ENCODE data around the gene ZNF214. TPM values are rescaled to one million over a fixed set of nuclear protein-coding genes. Genes with fewer than 3 reads are reported as not detected.

ZNF214 gene
- polyA plus RNA-seq: 7.7 TPM
- long read RNA-seq, donor 1: 0 reads
- long read RNA-seq, donor 2, partial matches to known transcripts: 0 of 3 reads
- long read RNA-seq, donor 2, other reads (novel, unspliced or antisense): 0 of 3 reads
- long read RNA-seq, donor 3: 0 reads
- long read RNA-seq, donor 4: 0 reads
- long read RNA-seq, donor 5: 0 reads
- long read RNA-seq, donor 6, partial matches to known transcripts: 0 of 1 reads
- long read RNA-seq, donor 6, other reads (novel, unspliced or antisense): 0 of 1 reads
- long read RNA-seq, donor 7, partial matches to known transcripts: 0 of 1 reads
- long read RNA-seq, donor 7, other reads (novel, unspliced or antisense): 0 of 1 reads
- long read RNA-seq, donor 8: 0 reads
- long read RNA-seq, donor 9: 0 reads
- long read RNA-seq, donor 10, partial matches to known transcripts: 0 of 3 reads
- long read RNA-seq, donor 10, other reads (novel, unspliced or antisense): 0 of 3 reads
- long read RNA-seq, donor 11: 0 reads

DNA sequence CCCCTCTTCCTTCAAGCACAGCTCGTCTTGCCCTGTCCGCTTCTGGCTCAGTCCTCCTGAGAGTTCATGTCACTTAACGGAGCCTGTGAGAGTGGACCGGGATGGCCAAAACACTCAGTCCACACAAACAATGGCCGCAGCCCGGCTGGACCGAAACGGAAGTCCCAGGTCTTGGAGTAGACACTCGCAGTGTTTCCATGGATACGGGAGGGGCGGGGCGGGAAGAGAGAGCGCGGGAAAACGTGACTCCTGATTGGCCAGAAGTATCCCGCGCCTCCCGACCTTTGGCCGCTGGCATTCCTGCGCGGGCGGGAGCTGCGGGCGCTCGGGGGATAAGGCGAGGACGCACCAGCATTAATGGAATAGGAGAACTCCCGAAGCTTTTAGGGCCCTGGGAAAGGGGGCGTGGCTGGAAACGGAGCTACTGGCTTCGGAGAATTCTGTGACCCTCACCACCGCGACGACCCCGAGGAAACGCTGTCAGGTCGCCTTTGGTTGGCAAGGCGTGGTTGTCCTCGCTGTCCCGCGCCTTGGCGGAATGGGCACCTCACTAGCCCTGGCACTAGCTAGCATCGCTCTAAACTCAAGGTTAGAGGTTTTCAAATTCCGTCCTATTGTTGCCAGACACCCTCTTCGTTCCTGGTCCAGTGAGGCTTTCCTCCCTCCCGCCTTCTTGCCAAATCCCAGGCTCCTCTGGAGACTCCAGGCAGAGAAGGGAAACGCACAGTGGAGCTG lies at the start of gene ZNF214, which contains the start of gene NLRP14:
TSS of gene ZNF214 (minus strand) at position 164 of the 735 bp plus-strand sequence. CDS start 17,511 bp downstream, outside the sequence.
TSS of gene NLRP14 (plus strand) at position 297 of the 735 bp plus-strand sequence. CDS start 18,108 bp downstream, outside the sequence.
- Histone ChIP-seq H3K27me3 (ENCODE audit: control insufficient read depth, insufficient read depth, low read length) (no peaks in the 10 kb centered on the region), H3K4me3 (ENCODE audit: low read length) (peak within 1 kb of the TSS; percentile 81), H3K9me3 (ENCODE audit: control insufficient read depth, low read depth, low read length) (no peaks in the 10 kb centered on the region), H3K36me3 (ENCODE audit: control insufficient read depth, insufficient read depth, low read length) (no peaks in the 10 kb centered on the region), H3K27ac (ENCODE audit: low read length) (peak within 1 kb of the TSS; percentile 87), H3K4me1 (ENCODE audit: control insufficient read depth, insufficient read depth, low read length) (peaks cover 16% of the 10 kb centered on the region)
- no CpG with 5 or more reads among the region's 47 CpGs for WGBS (ENCODE audit: insufficient coverage, low lambda C conversion rate)
- DNase-seq: peak; percentile 95 to 98

DNA sequence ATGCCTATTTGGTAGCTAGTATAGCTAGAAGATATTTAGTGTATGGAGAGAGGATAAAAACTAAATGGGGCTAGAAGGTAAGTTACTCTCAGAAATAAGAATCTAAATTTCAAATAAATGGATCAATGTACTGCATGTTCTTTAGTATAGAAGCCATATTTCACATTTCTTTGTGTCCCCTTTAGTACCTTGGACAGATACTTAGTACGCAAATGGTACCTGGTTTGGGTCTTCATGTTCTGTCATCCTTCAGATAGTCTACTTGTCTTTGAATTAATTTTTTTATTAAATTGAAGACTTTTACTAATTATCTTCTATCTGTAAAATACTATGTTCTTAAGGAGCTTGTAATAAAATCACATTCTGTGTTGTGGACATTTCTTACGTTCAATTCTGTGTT lies 42.4 kb upstream of the ZNF214 start:
- DNase-seq: no peak
- no peaks in the 10 kb centered on the region for H3K4me1 ChIP-seq (ENCODE audit: control insufficient read depth, insufficient read depth, low read length)
- WGBS (ENCODE audit: insufficient coverage, low lambda C conversion rate): 100% methylated on average over 1 of the region's 2 CpGs
- H3K9me3 ChIP-seq (ENCODE audit: control insufficient read depth, low read depth, low read length): no peaks in the 10 kb centered on the region
- H3K27ac ChIP-seq (ENCODE audit: low read length): no peak overlapping the region
- H3K36me3 ChIP-seq (ENCODE audit: control insufficient read depth, insufficient read depth, low read length): no peaks in the 10 kb centered on the region
- no peaks in the 10 kb centered on the region for H3K27me3 ChIP-seq (ENCODE audit: control insufficient read depth, insufficient read depth, low read length)
- no peak overlapping the region for H3K4me3 ChIP-seq (ENCODE audit: low read length)

DNA sequence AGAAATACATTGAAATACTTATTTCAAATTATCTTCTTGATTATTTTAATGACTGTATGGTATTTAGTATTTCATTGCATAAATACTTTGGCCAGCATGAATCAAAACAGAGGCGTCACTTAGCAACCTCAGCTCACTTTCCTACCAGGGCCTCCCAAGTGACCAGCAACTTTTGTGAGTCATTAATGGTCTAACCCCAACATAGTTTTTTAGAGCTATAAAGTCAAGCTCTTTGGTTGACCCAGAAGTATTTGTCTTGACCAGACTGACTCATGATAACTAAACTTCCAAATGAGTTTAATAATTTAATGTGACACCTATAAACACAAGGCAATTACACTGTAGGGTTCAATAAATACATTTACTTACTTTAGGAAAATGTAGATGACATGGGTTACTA lies 40.7 kb upstream of the ZNF214 start:
- no peaks in the 10 kb centered on the region for H3K4me1 ChIP-seq (ENCODE audit: control insufficient read depth, insufficient read depth, low read length)
- H3K9me3 ChIP-seq (ENCODE audit: control insufficient read depth, low read depth, low read length): no peaks in the 10 kb centered on the region
- no peaks in the 10 kb centered on the region for H3K36me3 ChIP-seq (ENCODE audit: control insufficient read depth, insufficient read depth, low read length)
- peak in 1 of 2 donors; percentile 9 for DNase-seq
- H3K27me3 ChIP-seq (ENCODE audit: control insufficient read depth, insufficient read depth, low read length): no peaks in the 10 kb centered on the region
- no peak overlapping the region for H3K27ac ChIP-seq (ENCODE audit: low read length)
- H3K4me3 ChIP-seq (ENCODE audit: low read length): no peak overlapping the region
- no CpG with 5 or more reads among the region's 1 CpG for WGBS (ENCODE audit: insufficient coverage, low lambda C conversion rate)

DNA sequence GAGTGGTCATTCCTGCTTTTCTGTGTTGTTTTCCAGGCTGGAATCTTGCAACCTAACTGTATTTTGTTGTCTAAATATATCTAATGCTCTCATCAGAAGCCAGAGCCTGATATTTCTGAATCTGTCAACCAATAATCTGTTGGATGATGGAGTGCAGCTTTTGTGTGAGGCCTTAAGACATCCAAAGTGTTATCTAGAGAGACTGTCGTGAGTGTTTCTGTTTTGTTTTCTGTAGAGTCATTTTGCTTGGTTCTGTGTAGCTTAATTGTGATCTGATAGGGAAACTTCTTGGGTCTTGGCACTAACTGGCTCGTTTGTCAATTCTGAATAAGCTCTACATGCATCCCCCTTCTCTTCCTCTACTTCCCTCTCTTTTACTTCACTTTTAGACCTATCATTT lies 37.5 kb upstream of the ZNF214 start:
- Histone ChIP-seq H3K4me1 (ENCODE audit: control insufficient read depth, insufficient read depth, low read length) (no peaks in the 10 kb centered on the region), H3K27ac (ENCODE audit: low read length) (no peak overlapping the region), H3K36me3 (ENCODE audit: control insufficient read depth, insufficient read depth, low read length) (no peaks in the 10 kb centered on the region), H3K27me3 (ENCODE audit: control insufficient read depth, insufficient read depth, low read length) (no peaks in the 10 kb centered on the region), H3K4me3 (ENCODE audit: low read length) (no peak overlapping the region), H3K9me3 (ENCODE audit: control insufficient read depth, low read depth, low read length) (no peaks in the 10 kb centered on the region)
- 40% methylated on average over 1 of the region's 2 CpGs for WGBS (ENCODE audit: insufficient coverage, low lambda C conversion rate)
- DNase-seq: no peak

DNA sequence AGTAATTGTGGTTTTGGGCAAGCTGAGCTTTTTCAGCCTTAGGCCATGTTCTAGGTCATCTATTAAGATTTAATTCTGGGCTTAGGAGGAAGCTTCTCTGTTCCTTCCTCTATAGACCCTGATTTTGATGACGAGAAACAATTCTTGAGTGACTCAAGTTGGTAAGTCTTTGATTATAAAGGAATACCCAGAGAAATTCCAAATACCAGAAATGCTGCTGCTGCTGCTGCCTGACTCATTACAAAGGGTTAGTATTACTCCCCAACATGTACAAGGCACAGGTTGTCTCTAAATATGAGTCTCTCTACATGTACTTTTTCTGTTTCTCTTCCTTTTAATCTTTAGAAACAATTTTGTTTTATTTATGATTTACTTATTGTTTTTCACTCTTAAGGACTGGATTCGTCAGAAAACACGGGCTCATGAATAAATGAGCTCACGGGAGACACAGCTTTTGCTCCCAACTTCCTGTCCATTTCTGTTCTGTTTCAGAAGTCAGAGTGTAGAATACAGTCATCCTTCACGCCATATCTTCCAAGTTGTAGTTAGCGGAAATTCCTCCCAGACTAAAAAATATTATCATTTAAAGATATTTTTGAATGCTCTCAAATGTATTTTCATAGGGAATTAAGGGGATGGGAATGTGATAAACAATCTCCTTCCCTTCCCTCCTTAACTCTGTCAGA lies 36.8 kb upstream of the ZNF214 start:
- WGBS (ENCODE audit: insufficient coverage, low lambda C conversion rate): 83% methylated on average over 3 of the region's 6 CpGs

DNA sequence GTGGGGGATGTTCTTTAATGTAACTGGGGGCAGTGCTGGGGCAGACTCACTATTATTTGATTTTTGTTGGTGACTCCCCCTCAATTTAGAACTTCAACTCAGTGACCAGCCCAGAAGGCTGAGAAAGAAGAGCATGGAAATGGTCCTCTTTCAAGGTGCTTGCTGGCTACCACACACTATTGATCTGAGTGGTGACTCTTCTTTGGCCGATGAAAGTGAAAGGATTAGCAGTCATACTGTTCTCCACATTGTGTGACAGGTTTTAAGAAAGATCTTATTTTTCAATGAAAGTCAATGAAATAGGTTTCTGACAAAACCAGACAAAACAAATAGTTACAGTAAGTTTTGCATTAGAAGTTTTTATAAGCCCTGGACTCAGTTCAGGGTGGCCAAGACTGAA lies 30.0 kb upstream of the ZNF214 start:
- DNase-seq: no peak
- no peaks in the 10 kb centered on the region for H3K36me3 ChIP-seq (ENCODE audit: control insufficient read depth, insufficient read depth, low read length)

More for the DNA sequence above, 36.8 kb upstream of the ZNF214 start:
- Histone ChIP-seq H3K27ac (ENCODE audit: low read length) (no peak overlapping the region), H3K4me1 (ENCODE audit: control insufficient read depth, insufficient read depth, low read length) (no peaks in the 10 kb centered on the region), H3K36me3 (ENCODE audit: control insufficient read depth, insufficient read depth, low read length) (no peaks in the 10 kb centered on the region), H3K4me3 (ENCODE audit: low read length) (no peak overlapping the region), H3K27me3 (ENCODE audit: control insufficient read depth, insufficient read depth, low read length) (no peaks in the 10 kb centered on the region), H3K9me3 (ENCODE audit: control insufficient read depth, low read depth, low read length) (no peaks in the 10 kb centered on the region)
- no peak for DNase-seq

DNA sequence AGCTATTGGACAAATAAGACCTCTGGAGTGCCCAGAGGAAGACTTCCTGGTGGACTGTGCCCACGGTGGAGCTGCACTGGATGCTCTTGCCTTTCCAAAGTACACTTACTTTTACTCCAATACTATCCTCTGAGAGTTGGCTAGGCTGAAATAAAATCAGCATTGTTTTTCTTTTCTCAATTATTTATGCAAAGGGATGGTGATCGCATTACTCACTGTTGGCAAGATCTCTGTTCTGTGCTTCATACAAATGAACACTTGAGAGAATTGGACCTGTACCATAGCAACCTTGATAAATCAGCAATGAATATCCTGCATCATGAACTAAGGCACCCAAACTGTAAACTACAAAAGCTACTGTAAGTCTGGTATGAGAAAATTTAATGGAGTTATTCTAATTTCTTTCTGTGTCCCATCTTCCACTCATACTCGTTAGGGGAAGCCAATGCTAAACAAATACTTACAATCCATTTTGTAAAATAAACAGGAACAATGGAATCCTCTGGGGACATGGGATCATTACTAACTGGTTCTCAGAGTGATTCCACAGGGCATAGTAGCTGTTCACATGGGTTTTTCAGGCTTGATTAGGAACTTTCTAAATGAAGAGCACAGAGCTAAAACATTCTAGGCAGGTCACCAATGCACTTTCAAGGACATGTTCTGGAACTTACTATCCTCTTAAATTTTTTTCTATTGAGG lies 26.5 kb upstream of the ZNF214 start:
- H3K4me3 ChIP-seq (ENCODE audit: low read length): no peak overlapping the region
- WGBS (ENCODE audit: insufficient coverage, low lambda C conversion rate): no CpG with 5 or more reads among the region's 3 CpGs
- H3K4me1 ChIP-seq (ENCODE audit: control insufficient read depth, insufficient read depth, low read length): no peaks in the 10 kb centered on the region
- H3K27ac ChIP-seq (ENCODE audit: low read length): no peak overlapping the region
- H3K9me3 ChIP-seq (ENCODE audit: control insufficient read depth, low read depth, low read length): no peaks in the 10 kb centered on the region
- no peak for DNase-seq
- no peaks in the 10 kb centered on the region for H3K36me3 ChIP-seq (ENCODE audit: control insufficient read depth, insufficient read depth, low read length)
- no peaks in the 10 kb centered on the region for H3K27me3 ChIP-seq (ENCODE audit: control insufficient read depth, insufficient read depth, low read length)

More for the DNA sequence above, 30.0 kb upstream of the ZNF214 start:
- Histone ChIP-seq H3K4me1 (ENCODE audit: control insufficient read depth, insufficient read depth, low read length) (no peaks in the 10 kb centered on the region), H3K4me3 (ENCODE audit: low read length) (no peak overlapping the region), H3K9me3 (ENCODE audit: control insufficient read depth, low read depth, low read length) (no peaks in the 10 kb centered on the region), H3K27ac (ENCODE audit: low read length) (no peak overlapping the region), H3K27me3 (ENCODE audit: control insufficient read depth, insufficient read depth, low read length) (no peaks in the 10 kb centered on the region)
- WGBS (ENCODE audit: insufficient coverage, low lambda C conversion rate): no CpG with 5 or more reads among the region's 1 CpG

DNA sequence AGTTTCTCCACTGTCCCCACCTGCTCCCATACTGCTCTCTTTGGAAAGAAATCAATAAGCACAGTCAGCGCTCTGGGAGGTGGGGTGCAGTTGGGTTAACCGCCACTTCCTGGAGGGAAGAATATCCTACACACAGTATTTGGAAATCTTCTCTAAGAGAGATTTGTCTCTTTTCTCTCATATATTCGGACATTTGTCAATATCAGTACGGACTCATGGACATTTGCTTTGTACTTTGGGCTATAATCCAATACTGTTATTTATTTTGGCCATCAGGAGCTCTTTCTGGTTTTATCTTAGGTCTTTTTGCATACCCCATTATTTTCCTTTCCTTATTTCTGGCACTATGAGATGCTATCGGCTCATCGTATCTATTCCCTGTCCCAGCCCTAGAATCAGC lies 13.9 kb upstream of the ZNF214 start:
- H3K4me3 ChIP-seq (ENCODE audit: low read length): no peak overlapping the region
- no peak overlapping the region for H3K27ac ChIP-seq (ENCODE audit: low read length)
- no peaks in the 10 kb centered on the region for H3K9me3 ChIP-seq (ENCODE audit: control insufficient read depth, low read depth, low read length)
- 100% methylated on average over 3 of the region's 6 CpGs for WGBS (ENCODE audit: insufficient coverage, low lambda C conversion rate)
- peaks cover 2% of the 10 kb centered on the region for H3K4me1 ChIP-seq (ENCODE audit: control insufficient read depth, insufficient read depth, low read length)
- H3K27me3 ChIP-seq (ENCODE audit: control insufficient read depth, insufficient read depth, low read length): no peaks in the 10 kb centered on the region
- DNase-seq: no peak
- H3K36me3 ChIP-seq (ENCODE audit: control insufficient read depth, insufficient read depth, low read length): no peaks in the 10 kb centered on the region

DNA sequence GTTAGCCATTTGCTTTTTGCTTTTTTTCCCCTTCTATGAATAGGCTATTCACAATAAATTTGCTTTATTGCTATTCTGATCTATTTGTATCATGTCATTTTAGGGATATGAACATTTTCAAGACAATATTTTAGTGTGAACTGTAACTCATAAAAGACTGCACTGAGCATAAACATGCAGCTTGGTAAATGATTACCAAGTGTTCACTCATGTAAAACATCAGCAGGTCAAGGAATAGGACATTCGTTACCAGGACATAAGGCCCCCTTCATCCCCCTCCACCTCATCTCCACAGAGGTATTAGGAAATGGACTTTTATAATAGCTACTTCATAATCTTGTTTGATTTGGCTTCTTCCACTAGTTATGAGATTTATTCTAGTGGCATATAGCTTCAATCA lies 12.5 kb upstream of the ZNF214 start:
- no CpG with 5 or more reads among the region's 1 CpG for WGBS (ENCODE audit: insufficient coverage, low lambda C conversion rate)
- Histone ChIP-seq H3K4me3 (ENCODE audit: low read length) (no peak overlapping the region), H3K27ac (ENCODE audit: low read length) (peak overlapping the region; percentile 3), H3K9me3 (ENCODE audit: control insufficient read depth, low read depth, low read length) (no peaks in the 10 kb centered on the region), H3K36me3 (ENCODE audit: control insufficient read depth, insufficient read depth, low read length) (no peaks in the 10 kb centered on the region), H3K4me1 (ENCODE audit: control insufficient read depth, insufficient read depth, low read length) (peaks cover 2% of the 10 kb centered on the region), H3K27me3 (ENCODE audit: control insufficient read depth, insufficient read depth, low read length) (no peaks in the 10 kb centered on the region)
- peak in 1 of 2 donors; percentile 44 for DNase-seq
